Mesodermal cell (in vitro differentiated cells): ENCODE data around the gene PITPNC1.

Experiments
- H3K27ac ChIP-seq: 2 replicates; pipeline ENCODE4 v1.7.0; 2013; ENCODE audit warnings: mild to moderate bottlenecking, low read depth, low read length, moderate library complexity; ENCODE audit not compliant: severe bottlenecking
- H3K36me3 ChIP-seq: 2 replicates; pipeline ENCODE4 v1.7.1; 2013; ENCODE audit warnings: mild to moderate bottlenecking, low read length, moderate library complexity; ENCODE audit not compliant: control insufficient read depth, insufficient read depth
- H3K4me1 ChIP-seq: one replicate; pipeline ENCODE4 v1.7.1; 2013; ENCODE audit warnings: mild to moderate bottlenecking, low read length; ENCODE audit not compliant: insufficient read depth, control insufficient read depth, poor library complexity, severe bottlenecking
- H3K4me3 ChIP-seq: 2 replicates; pipeline ENCODE4 v1.7.0; 2013; ENCODE audit warnings: low read length, control low read depth, mild to moderate bottlenecking; ENCODE audit not compliant: insufficient read depth, poor library complexity, severe bottlenecking; ENCODE audit errors: extremely low read depth
- H3K9me3 ChIP-seq: 2 replicates; pipeline ENCODE4 v1.7.1; 2013; ENCODE audit warnings: mild to moderate bottlenecking, low read length, moderate library complexity; ENCODE audit not compliant: control insufficient read depth
- WGBS, 2 experiments: methylation state at CpG; one replicate each; pipeline ENCODE4 v1.1.5; 2013; ENCODE audit warnings: missing lambda C conversion rate in 2 of 2; ENCODE audit not compliant: insufficient coverage in 2 of 2; 5-methylcytosine and 5-hydroxymethylcytosine counted together

The PITPNC1 gene

DNA sequence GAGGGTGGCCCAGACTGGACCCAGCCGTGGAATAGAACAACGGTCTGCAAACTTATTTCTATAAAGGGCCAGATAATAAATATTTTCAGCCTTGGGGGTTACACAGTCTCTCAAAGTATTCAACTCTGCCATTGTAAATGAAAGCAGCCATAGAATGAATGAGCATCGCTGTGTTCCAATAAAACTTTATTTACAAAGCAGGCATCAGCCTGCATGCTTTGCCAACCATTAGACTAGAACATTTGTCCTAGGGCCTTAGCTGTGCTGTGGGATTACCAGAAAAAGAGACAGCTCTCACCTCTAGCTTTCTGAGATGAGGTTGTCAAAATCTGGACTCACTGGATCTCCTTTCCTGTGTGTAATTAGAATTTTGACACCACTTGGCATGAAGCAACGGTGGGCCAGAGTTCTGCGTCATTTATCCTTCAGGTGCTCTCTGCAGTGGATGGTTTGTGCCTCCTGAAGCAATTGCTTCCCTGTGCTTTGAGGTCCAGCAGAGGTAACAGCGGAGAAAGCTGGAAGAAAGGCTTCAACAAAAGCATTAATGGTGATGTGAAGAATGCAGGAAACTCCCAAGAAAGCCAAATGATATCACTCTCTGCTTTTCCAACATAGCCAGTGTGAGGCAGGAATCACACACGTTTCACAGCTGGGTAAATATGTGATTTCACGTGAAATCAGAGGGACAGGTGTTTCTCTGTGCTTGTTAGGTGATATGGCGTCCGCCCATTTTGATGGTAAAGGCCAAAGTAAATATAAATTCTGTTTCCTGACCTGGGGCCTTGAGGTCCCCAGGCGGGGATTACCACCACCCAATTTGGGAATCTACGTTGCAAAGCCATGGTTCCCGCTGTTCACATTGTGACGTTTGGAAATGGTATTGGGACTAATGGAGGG, 148.4 kb downstream of the PITPNC1 start:
- H3K27ac ChIP-seq, result no peak overlapping the region
- H3K9me3 ChIP-seq, result no peaks in the 10 kb centered on the region
- peaks cover 16% of the 10 kb centered on the region for H3K4me1 ChIP-seq
- no peak overlapping the region for H3K4me3 ChIP-seq
- H3K36me3 ChIP-seq, result no peaks in the 10 kb centered on the region
- 86 to 89% methylated on average over 12 to 13 of the region's 14 CpGs for WGBS, 2 experiments

GRCh38 chr17:67526700-67527099, 149.6 kb downstream of the PITPNC1 start:
- Histone ChIP-seq H3K27ac (no peak overlapping the region), H3K36me3 (no peaks in the 10 kb centered on the region), H3K4me3 (no peak overlapping the region), H3K4me1 (peaks cover 13% of the 10 kb centered on the region), H3K9me3 (no peaks in the 10 kb centered on the region)
- 100% methylated on average over 2 of the region's 4 CpGs; no CpG with 5 or more reads in 1 of the 2 experiments for WGBS, 2 experiments

GRCh38 chr17:67528751-67529436, 151.8 kb downstream of the PITPNC1 start:
- Histone ChIP-seq H3K4me3 (peak overlapping the region; percentile 20), H3K9me3 (no peaks in the 10 kb centered on the region), H3K36me3 (peaks cover 8% of the 10 kb centered on the region), H3K4me1 (peaks cover 13% of the 10 kb centered on the region), H3K27ac (peak overlapping the region; percentile 95)
- WGBS, 2 experiments, result 17 to 20% methylated on average over 14 to 16 of the region's 22 CpGs

GRCh38 chr17:67531291-67531690, 154.2 kb downstream of the PITPNC1 start:
- H3K4me3 ChIP-seq, result no peak overlapping the region
- H3K27ac ChIP-seq, result no peak overlapping the region
- peaks cover 12% of the 10 kb centered on the region for H3K36me3 ChIP-seq
- peaks cover 9% of the 10 kb centered on the region for H3K4me1 ChIP-seq
- H3K9me3 ChIP-seq, result no peaks in the 10 kb centered on the region
- 62 to 74% methylated on average over 10 to 12 of the region's 12 CpGs for WGBS, 2 experiments

DNA sequence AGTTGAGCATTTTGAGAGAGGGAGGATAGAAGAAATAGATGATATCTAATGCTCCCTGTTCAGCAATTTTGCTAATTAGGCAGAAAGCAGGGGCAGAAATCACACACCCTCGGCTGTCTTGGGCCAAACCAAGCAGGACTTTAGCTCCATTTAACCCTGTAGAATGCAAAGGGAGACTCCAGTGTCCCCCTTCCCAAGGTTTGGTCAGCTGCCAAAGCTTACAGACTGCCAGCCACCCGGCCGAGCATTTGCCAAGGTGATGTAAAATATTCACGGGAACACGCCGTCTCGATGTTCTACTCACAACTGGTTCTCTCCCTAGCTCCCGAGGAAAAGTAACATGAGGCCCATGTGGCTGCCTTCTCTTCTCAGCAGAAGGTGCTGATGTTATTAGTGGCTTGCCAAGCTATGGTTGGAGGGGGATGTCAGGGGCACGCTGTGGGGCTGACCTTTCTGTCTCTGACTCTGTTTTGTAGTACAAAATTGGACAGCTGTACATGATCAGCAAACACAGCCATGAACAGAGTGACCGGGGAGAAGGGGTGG, 155.3 kb downstream of the PITPNC1 start:
- Histone ChIP-seq H3K36me3 (peaks cover 16% of the 10 kb centered on the region), H3K4me1 (peaks cover 9% of the 10 kb centered on the region), H3K9me3 (no peaks in the 10 kb centered on the region), H3K27ac (no peak overlapping the region), H3K4me3 (no peak overlapping the region)
- 95% methylated on average over 9 to 10 of the region's 10 CpGs for WGBS, 2 experiments

GRCh38 chr17:67534941-67535340, 157.9 kb downstream of the PITPNC1 start:
- no peaks in the 10 kb centered on the region for H3K4me1 ChIP-seq
- WGBS, 2 experiments, result 91 to 92% methylated on average over 1 to 2 of the region's 3 CpGs
- peaks cover 22% of the 10 kb centered on the region for H3K36me3 ChIP-seq
- no peak overlapping the region for H3K27ac ChIP-seq
- H3K4me3 ChIP-seq, result no peak overlapping the region
- H3K9me3 ChIP-seq, result no peaks in the 10 kb centered on the region

GRCh38 chr17:67542219-67543114, 165.4 kb downstream of the PITPNC1 start:
- Histone ChIP-seq H3K9me3 (no peaks in the 10 kb centered on the region), H3K4me1 (no peaks in the 10 kb centered on the region), H3K27ac (no peak overlapping the region), H3K4me3 (no peak overlapping the region), H3K36me3 (peaks cover 6% of the 10 kb centered on the region)
- WGBS, 2 experiments, result 80 to 91% methylated on average over 7 of the region's 11 CpGs

DNA sequence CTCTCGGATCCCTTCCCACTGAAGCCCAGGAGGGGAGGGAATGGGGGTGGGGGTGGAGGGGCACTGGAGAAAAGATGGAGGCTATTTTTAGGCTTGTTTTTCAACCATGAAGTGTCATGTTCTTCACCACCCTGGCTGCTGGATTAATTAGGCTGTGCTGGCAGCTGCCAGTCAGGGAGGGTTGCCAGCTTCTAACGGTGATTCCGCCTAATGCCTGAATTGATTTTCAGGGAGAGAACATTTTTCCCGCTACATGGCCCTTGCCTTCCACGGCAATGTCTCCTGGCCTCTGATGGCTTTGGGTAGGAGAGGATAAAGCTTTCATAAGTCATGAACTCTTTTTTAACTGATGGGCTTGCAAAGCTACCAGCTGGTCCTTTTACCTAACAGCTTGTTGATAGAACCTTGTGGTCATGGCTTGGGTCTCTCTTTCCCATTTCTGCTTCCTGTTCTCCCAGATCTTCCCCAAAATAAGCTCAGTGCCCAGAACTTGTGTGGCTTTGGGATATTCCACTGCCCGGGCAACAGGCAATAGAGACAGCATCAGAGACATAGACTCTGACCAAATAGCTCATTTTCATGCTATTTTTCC, 167.4 kb downstream of the PITPNC1 start:
- no peaks in the 10 kb centered on the region for H3K4me1 ChIP-seq
- 87 to 95% methylated on average over 2 to 3 of the region's 6 CpGs for WGBS, 2 experiments
- no peak overlapping the region for H3K27ac ChIP-seq
- no peaks in the 10 kb centered on the region for H3K36me3 ChIP-seq
- no peaks in the 10 kb centered on the region for H3K9me3 ChIP-seq
- H3K4me3 ChIP-seq, result no peak overlapping the region

GRCh38 chr17:67546578-67547527, 169.8 kb downstream of the PITPNC1 start:
- H3K9me3 ChIP-seq, result no peaks in the 10 kb centered on the region
- WGBS, 2 experiments, result 87 to 91% methylated on average over 7 to 10 of the region's 11 CpGs
- H3K27ac ChIP-seq, result no peak overlapping the region
- no peaks in the 10 kb centered on the region for H3K4me1 ChIP-seq
- no peak overlapping the region for H3K4me3 ChIP-seq
- H3K36me3 ChIP-seq, result no peaks in the 10 kb centered on the region
